ENCODE data around the gene EIF4H. TPM values are rescaled to one million over a fixed set of nuclear protein-coding genes. Genes with fewer than 3 reads are reported as not detected.

The EIF4H gene
- total RNA-seq, 1 donor from 2014 or later, result 159 TPM

- no peaks in the 10 kb centered on the region for H3K27me3 ChIP-seq (ENCODE audit: low read depth)
- intact Hi-C loops (cut with micrococcal nuclease), result no loop called here
- no peak overlapping the region for H3K27ac ChIP-seq (replicated peaks)
- TF ChIP-seq, protein P1, sequence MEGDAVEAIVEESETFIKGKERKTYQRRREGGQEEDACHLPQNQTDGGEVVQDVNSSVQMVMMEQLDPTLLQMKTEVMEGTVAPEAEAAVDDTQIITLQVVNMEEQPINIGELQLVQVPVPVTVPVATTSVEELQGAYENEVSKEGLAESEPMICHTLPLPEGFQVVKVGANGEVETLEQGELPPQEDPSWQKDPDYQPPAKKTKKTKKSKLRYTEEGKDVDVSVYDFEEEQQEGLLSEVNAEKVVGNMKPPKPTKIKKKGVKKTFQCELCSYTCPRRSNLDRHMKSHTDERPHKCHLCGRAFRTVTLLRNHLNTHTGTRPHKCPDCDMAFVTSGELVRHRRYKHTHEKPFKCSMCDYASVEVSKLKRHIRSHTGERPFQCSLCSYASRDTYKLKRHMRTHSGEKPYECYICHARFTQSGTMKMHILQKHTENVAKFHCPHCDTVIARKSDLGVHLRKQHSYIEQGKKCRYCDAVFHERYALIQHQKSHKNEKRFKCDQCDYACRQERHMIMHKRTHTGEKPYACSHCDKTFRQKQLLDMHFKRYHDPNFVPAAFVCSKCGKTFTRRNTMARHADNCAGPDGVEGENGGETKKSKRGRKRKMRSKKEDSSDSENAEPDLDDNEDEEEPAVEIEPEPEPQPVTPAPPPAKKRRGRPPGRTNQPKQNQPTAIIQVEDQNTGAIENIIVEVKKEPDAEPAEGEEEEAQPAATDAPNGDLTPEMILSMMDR (IDR thresholded peaks at IDR 0.05; ENCODE audit: borderline replicate concordance), result no peak
- H3K4me3 ChIP-seq, result no peak overlapping the region
- H3K36me3 ChIP-seq, result peaks cover 87% of the 10 kb centered on the region
- no peaks in the 10 kb centered on the region for H3K4me1 ChIP-seq
- no peaks in the 10 kb centered on the region for H3K9me3 ChIP-seq (replicated peaks)
- DNase-seq, result no peak
Observed at GRCh38 chr7:74236284-74236683, 62.1 kb downstream of the EIF4H start.

DNA sequence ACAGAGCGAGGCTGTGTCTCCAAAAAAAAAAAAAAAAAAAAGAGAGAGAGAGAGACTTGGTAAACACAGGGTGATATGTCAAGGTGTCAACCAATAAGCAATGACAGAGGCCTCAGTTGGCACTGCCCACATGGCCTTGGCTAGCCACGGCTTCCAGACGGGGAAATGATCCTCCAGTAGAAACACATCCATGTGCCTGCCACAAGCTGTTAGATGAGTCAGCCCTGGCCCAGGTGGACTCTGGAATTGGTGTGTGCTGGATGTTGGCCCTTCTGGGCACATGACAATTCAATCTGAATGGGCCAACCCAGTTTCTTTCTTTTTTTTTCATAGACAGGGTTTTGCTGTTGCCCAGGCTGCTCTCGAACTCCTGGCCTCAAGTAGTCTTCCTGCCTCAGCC is 66.3 kb downstream of the EIF4H start:
- Histone ChIP-seq H3K4me1 (no peaks in the 10 kb centered on the region), H3K27ac (replicated peaks) (no peak overlapping the region), H3K4me3 (no peak overlapping the region), H3K36me3 (peaks cover 95% of the 10 kb centered on the region), H3K27me3 (ENCODE audit: low read depth) (no peaks in the 10 kb centered on the region), H3K9me3 (replicated peaks) (no peaks in the 10 kb centered on the region)
- TF ChIP-seq, protein P1 (IDR thresholded peaks at IDR 0.05; ENCODE audit: borderline replicate concordance), result no peak
- DNase-seq, result no peak
- intact Hi-C loops (cut with micrococcal nuclease), result no loop called here

- Histone ChIP-seq H3K4me1 (no peaks in the 10 kb centered on the region), H3K27me3 (ENCODE audit: low read depth) (no peaks in the 10 kb centered on the region), H3K36me3 (peaks cover 96% of the 10 kb centered on the region), H3K4me3 (no peak overlapping the region), H3K9me3 (replicated peaks) (no peaks in the 10 kb centered on the region), H3K27ac (replicated peaks) (no peak overlapping the region)
- intact Hi-C loops (cut with micrococcal nuclease), result no loop called here
- no peak for DNase-seq
- TF ChIP-seq, protein P1 (IDR thresholded peaks at IDR 0.05; ENCODE audit: borderline replicate concordance), result no peak
Observed at GRCh38 chr7:74242122-74242443, 67.9 kb downstream of the EIF4H start.

DNA sequence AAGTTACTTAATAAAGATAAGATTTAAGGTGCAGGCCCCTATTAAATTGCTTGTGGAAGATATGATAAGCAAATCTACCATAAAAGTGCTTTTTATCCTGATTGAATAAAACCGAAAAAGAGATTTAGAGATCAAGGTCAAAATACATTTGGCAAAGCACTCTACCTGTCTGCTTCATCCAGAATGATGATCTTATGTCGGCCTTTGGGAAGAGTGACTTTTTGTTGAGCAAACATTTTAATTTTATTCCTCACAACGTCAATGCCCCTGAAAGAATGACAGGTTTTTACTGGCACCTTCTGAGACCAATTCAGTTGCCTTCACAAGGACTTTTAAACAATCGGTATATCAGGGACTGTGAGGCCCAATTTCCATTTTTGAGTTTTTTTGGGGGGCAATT is 72.3 kb downstream of the EIF4H start:
- intact Hi-C loops (cut with micrococcal nuclease), result no loop called here
- no peak for DNase-seq
- Histone ChIP-seq H3K4me1 (no peaks in the 10 kb centered on the region), H3K9me3 (replicated peaks) (no peaks in the 10 kb centered on the region), H3K36me3 (peaks cover 93% of the 10 kb centered on the region), H3K27ac (replicated peaks) (no peak overlapping the region), H3K4me3 (no peak overlapping the region), H3K27me3 (ENCODE audit: low read depth) (no peaks in the 10 kb centered on the region)
- TF ChIP-seq, protein P1 (IDR thresholded peaks at IDR 0.05; ENCODE audit: borderline replicate concordance), result no peak

Small RNA genes lying within 50 kb of the gene (microRNA-seq; reads per million reads assigned to microRNA genes)
- gene MIR590, result 551 reads per million, percentile 76 among the genes with 10 or more reads in this experiment

Other genes with a start within 250 kb of the EIF4H start
- gene ELN, start 146.2 kb upstream of the EIF4H start, total RNA-seq, result 51.6 TPM
- gene LIMK1, start 90.6 kb upstream of the EIF4H start, total RNA-seq, result 10.1 TPM
- 2.4 TPM for gene LAT2, start 35.6 kb downstream of the EIF4H start, total RNA-seq
- gene RFC2, start 80.0 kb downstream of the EIF4H start, total RNA-seq, result 8.7 TPM
- gene CLIP2, start 115.1 kb downstream of the EIF4H start, total RNA-seq, result 7.4 TPM